IPS-NIHi7 (cell line): Measurements from ENCODE around the gene VPS33A.
"Not testable (repeated sequence)": the region's sequence is repeated elsewhere in the genome, so short reads cannot be mapped to it uniquely, and the experiment has no call there.

Source experiments
- DNase-seq: peaks from one replicate; pipeline ENCODE4 v3.0.0; 2012; ENCODE audit warnings: mixed read lengths; ENCODE audit errors: extremely low spot score

Gene VPS33A

DNA sequence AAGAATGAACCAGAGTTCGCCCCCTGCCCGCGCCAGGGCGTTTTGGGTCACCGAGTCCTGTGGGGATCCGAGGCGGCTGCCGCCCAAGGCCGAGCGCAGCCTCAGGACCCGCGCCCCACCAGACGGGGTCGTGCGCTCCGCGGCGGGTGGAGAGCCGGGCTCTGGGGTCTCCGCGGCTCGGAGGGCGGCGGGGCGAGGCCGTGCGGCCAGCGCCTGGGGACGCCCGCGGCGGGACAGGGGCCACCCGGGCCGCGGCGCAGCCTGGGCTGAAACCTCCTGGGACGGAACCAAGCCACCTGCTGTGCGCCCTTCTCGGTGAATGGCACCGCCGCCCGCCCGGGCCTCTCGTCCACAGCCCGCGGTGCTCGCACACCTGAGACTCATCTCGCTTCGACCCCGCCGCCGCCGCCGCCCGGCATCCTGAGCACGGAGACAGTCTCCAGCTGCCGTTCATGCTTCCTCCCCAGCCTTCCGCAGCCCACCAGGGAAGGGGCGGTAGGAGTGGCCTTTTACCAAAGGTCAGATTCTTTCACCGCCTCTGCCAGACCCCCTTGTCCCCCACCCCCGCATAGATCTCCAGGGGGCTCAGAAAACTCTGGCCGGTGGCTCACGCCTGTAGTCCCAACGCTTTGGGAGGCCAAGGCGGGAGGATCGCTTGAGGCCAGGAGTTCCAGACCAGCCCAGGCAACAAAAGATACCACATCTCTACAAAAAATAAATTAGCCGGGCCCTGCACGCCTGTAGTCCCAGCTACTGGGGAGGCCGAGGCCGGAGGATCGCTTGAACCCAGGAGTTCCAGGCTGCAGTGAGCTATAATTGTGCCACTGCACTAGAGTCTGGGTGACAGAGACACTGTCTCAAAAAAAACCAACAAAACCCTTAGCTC, 61.9 kb downstream of the VPS33A start:
- peak; percentile 31 for DNase-seq

DNA sequence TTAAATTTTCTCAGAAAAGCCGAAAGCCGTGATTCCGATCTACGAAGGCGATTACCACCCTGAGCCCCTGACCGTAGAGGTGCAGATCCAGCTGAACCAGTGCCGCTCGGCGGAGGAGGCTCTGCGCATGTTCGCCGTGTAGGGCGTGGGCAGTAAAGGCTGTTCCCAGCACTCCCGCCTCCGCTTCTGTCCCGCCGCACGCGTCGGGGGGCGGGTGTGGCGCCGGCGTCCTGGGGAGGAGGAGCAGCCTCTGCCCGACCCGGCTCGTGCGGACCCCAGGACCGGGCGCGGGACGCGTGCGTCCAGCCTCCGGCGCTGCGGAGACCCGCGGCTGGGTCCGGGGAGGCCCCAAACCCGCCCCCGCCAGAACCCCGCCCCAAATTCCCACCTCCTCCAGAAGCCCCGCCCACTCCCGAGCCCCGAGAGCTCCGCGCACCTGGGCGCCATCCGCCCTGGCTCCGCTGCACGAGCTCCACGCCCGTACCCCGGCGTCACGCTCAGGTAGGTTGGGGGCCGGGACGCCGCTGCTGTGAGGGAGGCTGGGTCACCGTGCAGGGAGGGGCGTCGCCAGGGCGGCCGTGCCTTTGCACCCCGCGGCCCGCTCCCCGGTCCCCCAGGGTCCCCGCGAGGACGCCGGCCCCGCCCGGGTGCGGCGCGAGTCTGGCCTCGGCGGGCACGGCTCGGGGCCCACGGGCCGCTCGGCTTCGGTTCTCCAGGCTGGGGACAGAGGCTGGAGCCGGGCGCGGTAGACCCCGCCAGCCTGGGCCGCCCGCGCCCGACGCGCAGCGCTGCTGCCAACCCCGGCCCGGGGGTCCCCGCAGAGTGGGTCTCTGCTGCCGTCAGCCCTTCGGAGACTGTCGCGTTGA, 62.8 kb downstream of the VPS33A start, which contains the start of gene B3GNT4:
Gene B3GNT4, plus strand, starts transcription at position 409 of the 866 bp plus-strand sequence. CDS start 910 bp downstream, outside the sequence.
- DNase-seq = peak; percentile 80

DNA sequence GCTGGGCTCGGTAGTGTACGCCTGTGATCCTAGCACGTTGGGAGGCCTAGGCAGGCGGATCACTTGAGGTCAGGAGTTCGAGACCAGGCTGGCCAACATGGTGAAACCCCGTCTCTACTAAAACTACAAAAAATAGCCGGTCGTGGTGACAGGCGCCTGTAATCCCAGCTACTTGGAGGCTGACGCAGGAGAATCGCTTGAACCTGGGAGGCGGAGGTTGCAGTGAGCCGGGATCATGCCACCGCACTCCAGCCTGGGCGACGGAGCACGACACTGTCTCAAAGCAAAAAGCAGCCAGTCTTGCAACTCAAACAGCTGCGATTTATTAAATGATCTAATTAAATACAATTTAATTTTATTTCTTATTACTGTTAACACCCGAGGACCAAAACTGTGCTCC, 63.5 kb downstream of the VPS33A start:
- not testable (repeated sequence) for DNase-seq

DNA sequence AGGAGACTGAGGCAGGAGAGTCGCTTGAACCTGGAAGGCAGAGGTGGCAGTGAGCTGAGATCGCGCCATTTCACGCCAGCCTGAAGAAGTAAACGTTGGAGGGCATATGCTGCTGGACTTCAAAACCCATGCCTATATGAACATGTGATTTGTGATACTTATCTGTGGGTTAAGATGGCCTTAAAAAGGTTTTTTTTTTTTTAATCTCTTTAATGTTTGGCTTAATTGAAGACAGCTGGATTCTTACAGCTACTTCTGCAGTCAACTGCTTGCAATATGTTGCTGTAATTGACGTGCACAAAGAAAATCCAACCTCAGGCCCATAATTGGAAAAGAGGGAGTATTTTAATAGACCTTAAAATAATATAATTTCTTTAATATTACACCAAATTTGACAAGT, 64.3 kb downstream of the VPS33A start:
- no peak for DNase-seq

DNA sequence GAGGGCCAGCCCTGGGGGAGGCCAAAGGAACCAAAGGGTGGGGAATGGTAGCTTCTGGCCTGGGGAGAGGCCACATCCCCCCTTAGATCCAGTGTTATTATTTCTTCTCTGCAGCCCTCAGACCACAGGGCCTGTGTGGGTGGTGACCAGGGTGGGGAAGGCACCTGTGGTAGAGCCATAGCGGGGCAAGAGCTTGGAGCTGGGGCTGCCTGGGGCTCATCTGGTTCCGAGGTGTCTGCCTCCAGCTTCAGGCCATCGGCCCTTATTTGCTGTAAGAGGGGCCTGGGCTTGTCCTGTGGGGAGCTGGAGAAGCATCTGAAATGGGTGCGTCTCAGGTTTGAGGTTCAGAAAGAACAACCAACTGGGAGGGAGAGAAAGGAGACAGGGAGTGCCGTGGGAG, 64.9 kb downstream of the VPS33A start:
- DNase-seq = no peak

DNA sequence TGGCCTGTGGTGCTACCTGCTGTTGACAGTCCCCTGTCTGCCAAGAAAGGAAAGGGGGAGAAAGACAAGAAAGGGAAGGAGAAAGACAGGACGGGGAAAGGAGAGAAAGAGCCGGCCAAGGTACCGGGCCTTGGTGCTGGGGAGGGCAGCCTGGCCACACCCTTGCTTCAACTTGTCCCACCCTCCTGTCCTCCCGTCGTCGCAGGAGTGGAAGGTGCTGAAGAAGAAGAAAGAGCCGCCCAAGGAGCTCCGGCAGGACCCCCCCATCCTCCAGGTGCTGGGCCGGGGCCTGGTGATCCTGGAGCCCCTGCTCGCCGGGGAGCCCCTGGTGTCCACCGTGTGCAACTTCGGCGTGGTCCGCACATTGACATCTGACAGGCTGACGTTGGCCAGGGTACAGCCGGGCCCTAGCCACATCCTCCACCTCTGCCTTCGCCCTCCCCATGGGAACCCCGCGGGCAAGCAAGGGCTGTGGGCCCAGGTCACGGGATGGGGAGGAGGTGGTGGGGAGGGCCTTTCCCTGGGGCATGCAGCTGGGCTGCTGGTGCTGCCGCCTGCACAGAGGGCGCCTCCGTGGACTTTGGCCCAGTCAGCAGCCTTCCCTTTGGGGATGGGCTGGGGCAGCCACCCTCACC, 65.6 kb downstream of the VPS33A start:
- peak; percentile 40 for DNase-seq

DNA sequence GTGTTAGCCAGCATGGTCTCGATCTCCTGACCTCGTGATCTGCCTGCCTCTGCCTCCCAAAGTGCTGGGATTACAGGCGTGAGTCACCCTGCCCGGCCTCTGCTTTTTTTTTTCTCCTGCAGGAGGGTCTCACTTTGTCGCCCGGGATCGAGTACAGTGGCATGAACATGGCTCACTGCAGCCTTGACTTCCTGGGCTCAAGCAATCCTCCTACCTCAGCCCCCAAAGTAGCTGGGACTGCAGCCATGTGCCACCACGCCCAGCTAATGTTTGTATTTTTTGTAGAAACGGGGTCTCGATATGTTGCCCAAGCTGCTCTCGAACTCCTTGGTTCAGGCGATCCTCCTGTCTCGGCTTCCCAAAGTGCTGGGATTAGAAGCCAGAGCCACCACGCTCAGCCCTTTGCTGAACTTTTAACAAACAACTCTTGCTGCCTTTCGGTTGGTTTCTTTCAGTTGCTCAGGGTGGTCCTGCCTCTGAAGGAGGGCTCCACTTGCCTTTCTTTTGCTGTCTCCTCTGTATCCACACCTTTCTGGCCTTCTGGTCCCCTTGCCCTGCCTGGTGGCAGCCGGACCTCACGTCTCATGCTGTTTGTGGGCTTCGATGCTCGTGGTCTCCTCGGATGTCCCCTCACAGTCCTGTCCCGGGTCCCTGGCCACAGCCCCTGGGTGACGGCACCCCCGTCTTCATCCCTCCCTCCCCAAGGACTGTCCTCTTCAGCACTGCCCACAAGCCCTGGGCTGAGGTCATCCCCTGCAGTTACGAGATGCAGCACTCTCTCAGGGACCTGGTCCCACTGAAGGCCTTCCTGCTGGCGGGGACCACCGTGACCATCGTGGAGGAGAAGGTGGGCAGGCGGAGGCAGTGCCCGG, 66.6 kb downstream of the VPS33A start:
- no peak for DNase-seq

DNA sequence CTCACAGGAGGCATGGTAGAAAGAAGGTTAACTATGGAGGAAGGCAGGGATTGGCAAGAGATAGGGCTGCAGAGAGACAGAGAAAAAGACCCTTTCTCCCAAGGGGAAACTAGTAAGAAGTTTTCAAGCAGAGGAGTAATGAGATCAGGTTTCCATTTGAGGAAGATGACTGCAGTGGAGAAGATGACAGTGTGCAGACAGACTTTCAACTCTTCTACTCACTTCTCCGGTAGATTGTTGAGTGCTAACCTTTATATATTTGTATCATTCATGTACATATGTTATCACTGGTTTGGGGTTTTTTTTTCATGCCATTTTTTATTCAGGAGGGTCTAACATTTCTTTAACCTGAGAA, 68.7 kb downstream of the VPS33A start:
- DNase-seq = no peak

DNA sequence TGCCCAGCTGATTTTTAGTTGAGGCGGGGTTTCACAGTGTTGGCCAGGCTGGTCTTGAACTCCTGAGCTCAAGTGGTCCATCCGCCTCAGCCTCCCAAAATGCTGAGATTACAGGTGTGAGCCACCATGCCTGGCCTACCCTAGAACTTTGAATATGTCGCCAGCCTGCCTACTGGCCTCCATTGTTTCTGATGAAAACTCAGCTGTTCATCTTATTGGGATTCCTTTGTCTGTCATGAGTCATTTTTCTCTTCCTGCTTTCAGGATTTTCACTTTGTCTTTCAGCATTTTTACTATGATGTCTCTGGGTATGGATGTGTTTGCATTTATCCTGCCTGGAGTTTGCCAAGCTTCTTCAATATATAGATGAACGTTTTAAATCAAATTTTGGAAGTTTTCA, 70.9 kb downstream of the VPS33A start:
- DNase-seq = no peak

DNA sequence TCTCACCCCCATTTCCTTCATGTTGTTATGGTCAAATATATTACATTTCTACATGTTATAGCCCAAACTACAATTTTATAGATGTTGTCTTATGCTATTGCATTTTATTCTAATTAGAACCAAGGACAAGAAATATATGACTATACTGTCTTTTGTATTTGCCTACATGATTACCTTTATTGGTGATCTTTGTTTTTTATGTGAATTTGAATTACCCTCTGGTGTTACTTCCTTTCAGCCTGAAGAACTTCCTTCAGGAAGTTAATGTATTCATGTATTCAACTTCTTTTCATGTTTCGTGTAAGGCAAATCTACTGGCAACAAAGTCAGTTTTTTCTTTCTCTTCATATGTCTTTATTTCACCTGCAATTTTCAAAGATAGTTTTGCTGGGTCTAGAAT, 71.5 kb downstream of the VPS33A start:
- DNase-seq = no peak

DNA sequence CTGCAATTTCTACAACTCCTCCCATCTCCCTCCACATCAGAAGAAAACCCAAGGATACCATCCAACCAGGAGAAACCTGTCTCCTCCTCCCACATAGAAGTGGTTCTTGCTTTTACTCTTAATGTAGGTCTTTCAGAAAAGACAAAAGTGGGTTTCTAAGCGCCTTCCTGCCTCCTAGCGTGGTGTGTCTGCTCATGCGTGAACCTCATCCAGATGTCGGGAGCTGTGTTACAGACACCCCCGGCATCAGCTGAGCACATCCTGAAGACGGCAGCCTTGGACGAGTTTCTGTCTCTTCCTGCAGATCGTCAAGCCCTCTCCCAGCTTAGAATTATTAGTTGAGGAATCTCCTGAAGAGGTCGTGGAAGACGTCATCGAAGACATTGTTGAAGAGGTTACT, 73.9 kb downstream of the VPS33A start:
- no peak for DNase-seq

DNA sequence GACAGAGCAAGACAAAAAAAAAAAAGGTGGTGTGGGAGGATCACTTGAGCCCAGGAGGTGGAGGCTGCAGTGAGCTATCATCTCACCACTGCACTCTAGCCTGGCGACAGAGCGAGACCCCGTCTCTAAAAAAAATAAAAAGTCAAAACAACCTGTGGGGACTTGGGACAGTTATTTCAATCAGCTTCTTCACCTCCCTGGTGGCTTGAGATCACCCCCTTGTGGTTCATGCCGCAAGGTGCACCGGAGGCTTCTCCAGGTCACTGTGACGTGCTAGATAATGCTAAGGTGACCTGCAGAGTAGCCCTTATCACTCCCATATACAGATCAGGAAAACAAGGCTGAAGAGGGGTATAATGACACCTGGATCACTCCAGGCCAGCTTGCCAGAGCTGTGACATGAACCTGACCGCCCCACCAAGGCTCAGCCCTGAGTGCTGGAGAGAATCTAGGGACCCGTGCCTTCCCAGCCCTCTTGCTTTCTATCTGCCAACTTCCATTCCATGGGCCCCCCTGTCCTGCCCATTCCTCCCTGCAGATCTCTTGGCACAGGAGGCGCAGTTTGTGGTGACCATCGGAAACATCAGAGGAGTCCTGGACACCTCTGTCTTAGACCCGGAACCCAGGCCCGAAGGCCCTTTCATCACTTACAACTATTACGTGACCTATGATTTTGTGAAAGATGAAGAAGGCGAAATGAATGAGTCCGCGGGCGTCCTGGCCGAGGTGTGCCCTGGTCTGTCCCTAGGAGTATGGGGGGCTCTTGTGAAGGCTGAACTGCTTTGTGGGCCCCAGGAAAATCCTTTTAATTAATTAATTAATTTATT, 75.2 kb downstream of the VPS33A start:
- peak; percentile 89 for DNase-seq

DNA sequence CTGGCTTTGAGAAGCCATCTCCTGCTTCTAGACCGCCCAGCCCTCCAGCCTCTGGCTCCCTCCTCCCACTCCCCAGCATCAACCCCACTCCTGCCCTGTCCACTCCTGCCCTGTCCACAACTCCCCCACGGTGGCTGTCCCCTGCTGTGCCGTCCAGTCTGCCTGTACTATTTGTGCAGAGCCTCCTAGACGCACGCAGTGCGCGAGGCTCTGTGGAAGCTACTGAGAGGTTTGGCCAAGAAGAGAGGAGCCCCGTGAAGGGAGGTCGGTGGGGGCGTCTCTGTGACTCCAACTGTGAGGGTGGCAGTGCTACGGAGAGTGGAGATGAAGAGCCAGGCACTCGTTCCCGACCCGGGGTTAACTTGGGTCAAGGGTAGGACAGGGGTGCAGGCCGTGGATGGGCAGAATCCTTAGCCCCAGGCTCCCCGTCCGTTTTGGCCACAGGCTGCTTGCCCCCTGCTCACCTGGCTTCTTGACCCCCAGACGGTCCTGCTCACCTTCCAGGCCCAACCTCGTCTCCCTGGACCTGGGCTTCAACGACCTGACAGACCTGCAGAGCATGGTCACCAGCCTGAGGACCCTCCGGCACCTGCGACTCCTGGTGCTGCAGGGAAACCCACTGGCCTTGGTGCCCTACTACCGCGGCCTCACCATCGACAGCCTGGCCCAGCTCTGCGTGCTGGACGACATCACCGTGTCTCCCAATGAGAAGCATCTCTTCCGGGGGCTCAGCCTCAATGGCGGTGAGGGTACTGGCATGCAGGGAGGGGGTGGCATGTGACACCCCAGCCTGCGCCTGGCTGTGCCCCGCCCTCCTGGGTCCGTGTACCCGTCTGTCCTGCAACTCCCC, 76.4 kb downstream of the VPS33A start:
- DNase-seq = no peak

DNA sequence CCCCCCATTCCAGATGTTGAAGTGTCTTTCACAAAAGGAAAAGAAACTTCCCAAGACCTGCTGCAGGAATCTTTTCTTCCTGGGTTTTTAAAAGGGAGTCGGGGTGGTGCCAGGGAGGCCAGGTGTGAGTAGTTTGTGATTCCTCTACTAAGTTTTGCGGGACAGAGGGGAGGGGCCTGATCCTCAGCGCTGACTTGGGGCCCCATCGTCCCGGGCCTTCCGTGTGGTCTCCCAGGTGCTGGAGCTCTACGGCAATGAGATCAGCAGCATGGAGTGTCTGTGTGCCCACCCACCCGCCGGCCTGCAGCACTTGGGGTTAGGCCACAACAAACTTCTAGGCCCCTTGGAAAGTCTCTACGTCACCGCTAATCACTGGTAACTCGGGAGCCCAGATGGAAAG, 78.8 kb downstream of the VPS33A start:
- no peak for DNase-seq

DNA sequence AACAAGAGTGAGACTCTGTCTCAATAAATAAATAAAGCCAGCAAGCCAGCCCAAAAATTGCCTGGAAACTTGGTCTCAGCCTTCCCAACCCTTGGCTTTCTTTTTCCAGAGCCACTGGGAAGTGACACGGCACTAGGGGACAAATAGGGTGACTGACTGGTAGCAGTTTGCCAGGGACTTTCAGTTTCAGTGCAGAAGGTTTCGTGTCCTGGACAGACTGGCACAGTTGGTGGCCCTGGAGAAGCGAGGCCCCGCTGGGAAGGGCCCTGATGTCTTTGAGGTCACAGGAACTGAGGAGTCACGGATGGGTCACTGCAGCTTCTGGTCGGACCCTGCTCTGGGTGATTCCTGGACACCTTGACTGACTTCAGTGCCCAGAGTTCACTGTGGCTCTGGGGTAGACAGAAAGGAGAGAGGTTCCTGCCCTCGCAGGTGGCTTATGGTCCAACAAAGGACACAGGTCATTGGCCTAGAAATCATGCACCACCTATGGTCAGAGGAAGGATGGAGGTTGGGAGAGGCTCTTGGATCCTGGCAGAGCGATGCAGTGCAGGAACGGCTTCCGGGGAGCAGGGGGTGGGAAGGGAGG, 80.7 kb downstream of the VPS33A start:
- DNase-seq = no peak

DNA sequence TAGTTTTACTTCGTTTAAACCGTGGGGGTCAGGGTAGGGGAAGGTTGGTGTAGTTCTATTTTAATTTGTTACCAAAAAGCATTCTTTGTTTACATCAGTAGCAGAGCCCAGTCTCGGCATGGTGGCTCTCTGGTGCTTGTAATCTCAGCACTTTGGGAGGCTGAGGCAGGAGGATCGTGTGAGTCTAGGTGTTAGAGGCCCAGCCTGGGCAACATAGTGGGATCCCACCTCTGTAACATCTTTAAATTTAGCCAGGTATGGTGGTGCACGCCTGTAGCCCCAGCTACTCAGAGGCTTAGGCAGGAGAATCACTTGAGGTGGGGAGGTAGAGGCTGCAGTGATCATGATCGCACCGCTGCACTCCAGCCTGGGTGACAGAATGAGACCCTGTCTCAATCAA, 81.2 kb downstream of the VPS33A start:
- DNase-seq = no peak

DNA sequence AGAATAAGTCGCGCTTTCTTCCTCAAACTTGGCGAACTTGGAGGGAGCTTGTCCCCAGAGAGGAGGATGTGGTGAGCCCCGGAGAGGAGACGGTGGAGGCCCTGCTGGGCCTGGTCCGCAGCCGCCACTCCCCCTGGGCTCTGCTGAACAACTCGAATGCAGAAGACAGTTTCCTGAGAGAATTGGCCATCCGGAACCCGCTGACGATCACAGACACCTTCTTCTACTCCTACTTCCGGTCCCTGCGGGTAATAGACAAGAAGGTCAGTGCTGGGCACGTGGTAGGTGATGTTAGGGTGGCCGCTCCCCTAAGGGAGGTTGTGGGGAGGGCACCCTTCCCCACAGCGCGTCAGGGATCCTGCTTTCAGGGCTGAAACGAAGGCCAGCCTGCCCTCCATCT, 81.8 kb downstream of the VPS33A start:
- no peak for DNase-seq

DNA sequence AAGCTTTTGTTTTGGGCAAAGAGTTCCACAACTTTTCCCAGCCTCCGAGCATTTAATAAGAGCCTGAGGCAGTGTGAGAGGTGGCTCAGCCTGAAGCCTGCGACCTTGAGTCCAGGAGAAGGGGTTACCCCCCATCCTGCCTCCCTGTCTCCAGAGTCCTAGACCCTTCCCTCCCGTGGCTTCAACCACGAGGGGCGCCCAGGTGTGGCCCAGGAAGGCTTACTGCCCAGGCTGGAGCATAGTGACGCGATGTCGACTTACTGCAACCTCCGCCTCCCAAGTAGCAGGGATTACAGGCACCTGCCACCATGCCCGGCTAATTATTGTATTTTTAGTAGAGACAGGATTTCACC, 82.7 kb downstream of the VPS33A start:
- DNase-seq = no peak

DNA sequence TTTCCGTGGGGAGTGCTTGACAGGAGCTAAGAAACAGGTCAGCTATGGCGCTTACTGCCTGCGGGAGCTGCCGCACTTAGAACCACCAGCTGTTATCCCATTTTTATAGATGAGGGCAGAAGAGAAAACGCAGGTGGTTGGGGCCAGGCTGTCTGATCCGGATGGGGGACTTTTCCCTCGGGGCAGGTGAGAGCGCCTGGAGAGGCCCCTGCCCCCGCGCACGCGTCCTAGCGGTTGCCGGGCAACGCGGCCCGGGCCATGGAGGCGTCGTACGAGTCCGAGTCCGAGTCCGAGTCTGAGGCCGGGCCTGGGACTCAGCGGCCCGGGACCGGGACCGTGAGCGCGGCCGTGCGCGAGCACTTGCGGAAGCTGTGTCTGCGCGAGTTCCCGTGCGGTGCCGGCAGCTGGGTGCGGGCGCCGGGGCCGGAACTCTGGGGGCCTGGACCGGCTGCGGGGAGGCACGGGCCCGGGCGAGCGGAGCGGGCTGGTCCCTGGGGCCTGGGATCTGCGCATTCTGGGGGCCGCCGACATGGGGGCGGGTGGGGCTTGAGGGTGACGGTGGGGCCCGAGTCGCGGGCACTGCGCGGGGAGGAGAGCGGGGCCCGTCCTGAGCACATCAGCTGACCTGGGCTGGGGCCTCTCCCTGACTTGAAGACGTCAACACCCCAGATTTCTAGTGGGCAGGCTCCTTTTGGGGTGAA, 83.3 kb downstream of the VPS33A start, which contains the start of gene LRRC43:
Gene LRRC43, plus strand, starts transcription at position 237 of the 701 bp plus-strand sequence. Its CDS starts 22 bp downstream, at position 259.
- peak; percentile 85 for DNase-seq
